NCI-H2227 treated with DMSO at 0.1 percent for 48 hours (cell line): ENCODE data around the gene TRPM3.

ENCODE experiments used
- DNase-seq: peaks from one replicate; lab custom pipeline; 2025; lab: John Stamatoyannopoulos, UW

The TRPM3 gene

DNA sequence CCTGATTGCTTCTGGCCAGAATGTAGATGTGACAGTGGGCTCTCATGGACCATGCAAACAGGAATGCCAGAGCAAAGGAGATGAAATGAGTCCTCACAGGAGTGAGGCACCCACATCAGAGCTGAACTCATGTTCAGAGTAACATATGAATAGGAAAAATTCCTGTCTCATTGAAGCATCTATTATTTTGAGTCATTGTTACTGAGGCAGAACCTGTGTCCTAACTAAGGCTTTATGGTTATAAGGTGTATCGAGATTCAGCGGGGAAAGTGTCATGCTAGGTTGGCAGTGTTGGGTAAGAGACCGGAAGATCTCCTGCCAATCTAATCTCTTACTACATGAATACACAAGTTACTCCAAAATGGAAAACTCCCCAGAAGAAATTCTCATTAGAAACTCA, 304.1 kb downstream of the TRPM3 start:
- DNase-seq = no peak

DNA sequence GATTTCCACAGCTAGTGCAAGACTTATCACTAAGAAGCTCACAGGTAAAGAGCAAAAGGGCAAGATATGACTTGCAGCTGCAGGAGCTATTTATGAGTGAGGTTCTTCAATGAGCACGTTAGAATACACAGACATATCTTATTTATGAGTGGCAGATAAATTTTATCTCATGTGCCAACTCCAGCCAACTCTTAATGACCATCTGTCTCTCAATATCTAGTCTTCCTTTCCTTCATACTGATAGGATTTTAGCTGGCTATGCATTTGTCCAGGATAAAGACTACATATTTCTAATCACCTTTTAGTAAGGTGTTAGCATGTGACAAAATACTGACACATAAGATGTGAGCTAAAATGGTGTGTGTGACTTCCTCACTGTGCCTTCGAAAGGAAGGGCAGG, 304.5 kb downstream of the TRPM3 start:
- DNase-seq = no peak

DNA sequence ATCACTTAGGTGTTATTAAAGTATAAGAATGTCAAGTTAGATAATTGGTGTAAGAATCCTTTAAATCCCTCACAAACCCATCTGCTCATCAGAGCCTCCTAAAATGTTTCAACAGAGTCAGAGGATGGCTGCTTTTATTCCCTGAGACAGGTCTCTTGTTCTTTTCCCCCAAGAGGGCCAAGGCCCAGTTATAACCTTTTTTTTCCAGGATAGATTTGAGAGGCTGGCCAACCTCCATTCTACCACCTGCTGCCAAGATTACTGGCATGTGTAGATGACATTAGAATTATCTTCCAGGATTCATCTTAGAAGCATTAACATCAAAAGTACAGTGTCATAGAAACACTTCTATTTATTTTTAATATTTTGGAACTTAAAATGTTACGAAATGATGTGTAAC, 305.1 kb downstream of the TRPM3 start:
- DNase-seq = no peak

DNA sequence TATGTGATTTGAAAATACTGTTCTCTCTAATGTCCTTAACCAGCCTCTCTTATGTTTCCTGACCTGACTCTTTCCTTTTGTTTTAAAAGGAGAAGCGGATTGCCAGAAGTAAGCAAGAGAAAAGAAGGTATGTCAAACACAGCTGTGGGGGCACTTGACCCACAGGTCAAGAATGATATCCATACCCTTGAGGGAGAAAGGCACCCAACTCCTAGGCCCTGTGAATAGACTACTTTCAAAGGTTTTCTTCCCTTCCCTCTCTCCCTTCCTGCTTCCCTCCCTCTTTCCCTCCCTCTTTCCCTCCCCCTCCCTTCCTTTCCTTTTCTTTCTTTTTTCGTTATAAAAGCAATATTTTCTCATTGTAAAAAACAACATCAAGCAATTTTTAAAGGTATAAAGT, 306.8 kb downstream of the TRPM3 start:
- DNase-seq = no peak

DNA sequence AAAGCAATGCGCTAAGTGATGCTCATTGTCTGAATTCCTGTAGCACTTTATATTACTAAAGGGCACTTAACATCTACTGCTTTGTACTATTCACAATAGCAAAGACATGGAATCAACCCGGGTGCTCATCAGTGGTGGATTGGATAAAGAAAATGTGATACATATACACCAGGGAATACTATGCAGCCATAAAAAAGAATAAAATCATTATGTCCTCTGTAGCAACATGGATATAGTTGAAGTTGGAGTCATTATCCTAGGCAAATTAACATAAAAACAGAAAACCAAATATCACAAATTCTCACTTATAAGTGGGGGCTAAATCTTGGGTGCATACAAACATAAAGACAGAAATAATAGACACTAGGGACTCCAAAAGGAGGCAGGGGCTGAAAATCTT, 308.3 kb downstream of the TRPM3 start:
- no peak for DNase-seq

GRCh38 chr9:70811638-70812037, 309.8 kb downstream of the TRPM3 start:
- DNase-seq = no peak

DNA sequence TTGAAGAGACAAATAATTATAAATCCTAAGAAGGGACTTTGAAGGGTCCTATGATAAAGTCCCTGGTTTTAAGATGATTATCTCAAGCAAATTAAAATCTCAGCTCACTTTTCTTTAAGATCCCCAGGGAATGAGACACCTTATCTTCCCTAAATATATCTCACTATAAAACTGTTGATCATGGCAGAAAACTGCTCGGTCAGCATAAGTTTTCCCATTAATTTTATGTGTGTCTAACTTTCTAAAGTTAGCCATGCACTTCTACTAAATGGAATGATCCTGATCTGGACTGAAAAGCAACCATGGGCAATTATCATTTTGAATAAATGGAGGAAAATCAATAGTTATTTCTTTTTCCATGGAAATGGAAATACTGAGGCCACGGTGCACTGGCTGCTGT, 314.5 kb downstream of the TRPM3 start:
- no peak for DNase-seq

GRCh38 chr9:70805949-70806348, 315.5 kb downstream of the TRPM3 start:
- DNase-seq = no peak

DNA sequence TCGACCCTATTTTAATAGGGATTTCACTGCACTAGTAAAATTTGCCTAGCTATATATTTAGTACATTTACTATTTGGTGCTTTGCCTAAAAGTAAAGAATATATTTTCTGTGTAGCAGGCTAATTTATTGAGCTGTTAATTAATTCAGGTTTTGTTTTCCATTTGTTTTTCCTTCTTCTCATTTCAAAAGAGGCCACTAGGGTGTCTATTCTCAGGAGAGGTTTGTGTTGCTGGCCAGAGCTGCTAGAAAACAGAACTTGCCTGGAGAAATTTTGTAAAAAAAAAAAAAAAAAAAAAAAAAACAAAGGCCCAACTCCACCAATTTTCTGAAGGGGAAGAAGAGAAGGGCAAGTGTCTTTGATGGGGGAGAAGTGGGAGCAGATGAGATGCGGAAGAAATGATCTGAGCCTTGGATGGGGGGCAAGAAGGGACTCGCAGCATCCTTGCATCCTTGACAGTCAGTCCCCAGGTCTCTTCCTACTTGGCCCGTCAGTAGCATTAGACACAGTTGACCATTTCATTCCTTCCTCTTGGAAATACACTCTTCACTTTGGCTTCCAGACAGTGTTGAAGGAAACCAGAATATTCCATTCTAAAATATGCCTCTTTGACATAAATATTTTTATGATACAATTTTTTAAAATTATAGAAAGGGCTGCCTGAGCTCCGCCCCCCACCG, 318.5 kb downstream of the TRPM3 start:
- no peak for DNase-seq

DNA sequence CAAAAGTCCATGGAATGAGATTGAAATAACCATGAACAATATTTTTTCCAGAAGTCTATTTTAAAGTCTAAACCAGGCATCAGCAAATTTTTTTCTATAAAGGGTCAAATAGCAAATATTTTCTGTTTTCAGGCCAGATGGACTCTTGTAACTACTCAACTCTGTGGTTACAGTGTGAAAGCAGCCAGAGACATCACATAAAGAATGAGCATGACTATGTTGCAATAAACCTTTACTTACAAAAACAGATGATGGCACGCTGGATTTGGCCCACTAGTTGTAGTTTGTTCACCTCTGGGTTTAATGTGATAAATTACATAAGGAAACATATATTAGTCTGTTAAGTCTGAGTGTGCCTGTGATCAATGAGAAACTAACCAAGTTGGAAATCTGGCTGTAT, 319.2 kb downstream of the TRPM3 start:
- DNase-seq = no peak

- DNase-seq = no peak
Measured at GRCh38 chr9:70801181-70801829, 320.1 kb downstream of the TRPM3 start.

GRCh38 chr9:70798018-70798417, 323.4 kb downstream of the TRPM3 start:
- no peak for DNase-seq

DNA sequence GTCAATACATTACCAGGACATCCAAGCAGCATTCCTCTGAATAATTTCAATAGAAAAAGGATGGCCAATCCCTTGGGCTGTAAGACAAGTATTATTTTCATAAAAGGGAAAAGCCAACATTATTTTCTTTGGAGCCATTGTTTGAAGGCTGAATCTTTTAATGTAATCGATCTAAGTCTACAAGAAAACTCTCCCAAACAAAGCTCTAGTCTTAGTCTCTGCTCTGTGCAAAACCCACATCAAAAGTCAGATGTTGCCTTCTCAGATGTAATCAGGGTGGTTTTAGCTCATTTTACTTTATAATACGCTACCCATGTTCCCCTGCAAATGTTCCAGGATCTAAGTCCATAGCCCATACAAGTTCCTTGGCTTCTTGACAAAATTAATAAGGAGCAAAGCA, 325.6 kb downstream of the TRPM3 start:
- no peak for DNase-seq

- no peak for DNase-seq
Measured at GRCh38 chr9:70792796-70793195, 328.6 kb downstream of the TRPM3 start.

GRCh38 chr9:70791936-70792335, 329.5 kb downstream of the TRPM3 start:
- no peak for DNase-seq

GRCh38 chr9:70789086-70789485, 332.3 kb downstream of the TRPM3 start:
- DNase-seq = no peak

DNA sequence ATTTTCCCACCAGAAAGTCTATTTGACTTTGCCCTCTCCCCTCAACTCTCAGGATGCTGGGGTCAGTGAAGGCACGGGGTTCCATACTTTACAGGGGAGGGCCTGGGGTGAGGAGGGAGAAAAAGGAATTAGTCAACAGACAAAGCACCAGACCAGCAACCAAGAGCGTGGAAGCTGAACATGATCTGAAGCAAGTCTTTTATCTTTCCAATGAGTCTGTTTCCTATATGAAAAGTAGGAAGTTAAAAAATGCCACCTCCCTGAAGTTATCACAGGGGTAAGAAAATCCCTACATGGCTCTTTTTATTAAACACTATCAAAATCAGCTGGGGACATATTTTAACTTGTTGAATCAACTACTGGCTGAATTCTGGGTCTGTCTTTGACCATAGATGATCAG, 337.0 kb downstream of the TRPM3 start:
- DNase-seq = no peak

DNA sequence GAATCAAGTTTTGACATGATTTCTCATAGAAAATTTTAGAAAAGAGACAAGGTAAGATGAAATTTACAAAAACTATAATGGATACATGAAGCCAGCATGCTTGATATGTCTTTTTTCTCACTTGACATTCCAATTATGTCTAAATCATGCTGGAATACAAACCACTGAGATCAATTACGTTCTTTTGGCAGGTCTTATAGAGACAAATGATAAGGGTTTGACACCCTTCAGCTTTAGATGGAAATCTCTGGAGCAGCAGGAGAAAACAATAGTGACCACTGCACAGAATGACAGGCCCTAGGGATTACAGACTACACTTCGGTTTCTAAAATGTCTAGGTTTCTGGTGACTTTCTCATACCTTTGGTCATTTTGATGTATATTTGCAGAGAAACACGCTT, 342.9 kb downstream of the TRPM3 start:
- no peak for DNase-seq

DNA sequence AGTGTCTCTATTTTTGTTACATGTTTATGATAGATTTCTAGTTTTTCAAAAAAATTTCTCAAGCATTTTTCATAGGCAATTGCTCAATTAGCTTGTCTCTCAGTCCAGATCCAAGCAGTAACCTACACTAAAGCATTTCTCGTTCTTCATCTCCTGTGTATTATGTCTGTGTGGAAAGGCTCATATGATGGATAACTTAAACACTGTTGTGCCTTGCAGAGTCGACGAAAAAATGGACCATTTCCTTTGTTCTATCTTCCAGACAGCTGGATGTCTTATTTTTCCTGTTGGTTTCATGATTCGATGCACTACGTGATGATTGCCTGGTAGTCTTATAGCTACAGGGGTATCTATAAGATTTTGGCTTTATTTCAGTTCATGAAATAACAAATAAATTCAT, 347.8 kb downstream of the TRPM3 start:
- no peak for DNase-seq

DNA sequence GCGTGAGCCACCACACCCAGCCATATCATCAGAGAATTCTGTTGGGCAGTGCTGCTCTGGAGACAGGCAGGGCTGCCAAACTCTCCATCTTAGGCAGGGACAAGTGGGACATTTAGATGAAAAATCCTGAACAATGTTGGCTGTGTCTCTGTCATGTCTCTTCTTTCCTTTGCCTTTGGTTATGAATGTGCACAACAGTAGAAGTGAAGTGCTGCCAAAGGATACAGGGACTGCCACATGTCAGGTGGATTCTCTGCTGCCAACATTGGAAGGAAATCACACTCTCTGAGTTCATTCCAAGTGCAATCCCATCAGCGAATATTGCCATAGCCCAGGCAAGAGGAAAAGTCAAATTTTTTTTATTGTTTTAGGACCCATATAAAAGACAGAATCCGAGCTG, 348.8 kb downstream of the TRPM3 start:
- DNase-seq = no peak

- peak; percentile 11 for DNase-seq
Measured at GRCh38 chr9:70765946-70766345, 355.5 kb downstream of the TRPM3 start.

GRCh38 chr9:70761139-70761670, 360.2 kb downstream of the TRPM3 start:
- peak; percentile 12 for DNase-seq

GRCh38 chr9:70760228-70760627, 361.2 kb downstream of the TRPM3 start:
- DNase-seq = no peak

GRCh38 chr9:70753311-70753710, 368.1 kb downstream of the TRPM3 start:
- DNase-seq = no peak
